Liver (tissue), 9 donors: ENCODE results near the gene RRP8. TPM values are rescaled to one million over a fixed set of nuclear protein-coding genes. Genes with fewer than 3 reads are reported as not detected.
A peak's percentile ranks its signal among the peaks of the same experiment; 100 is the strongest.

Source experiments
- DNase-seq: peaks from one replicate; pipeline ENCODE4 v3.0.0-alpha.2; 2017; ENCODE audit warnings: low spot score
- H3K27ac ChIP-seq, 2 donors: one replicate each; pipeline ENCODE4 v1.7.0; 2013; ENCODE audit warnings: inconsistent platforms in 2 of 2, low read length in 2 of 2, control low read depth in 1 of 2, low read depth in 1 of 2, mild to moderate bottlenecking in 1 of 2
- H3K27me3 ChIP-seq, 4 donors: one replicate each; pipeline versions ENCODE4 v1.6.1 to v1.7.0; 2013; ENCODE audit warnings: low read length in 3 of 4, inconsistent platforms in 1 of 4, mild to moderate bottlenecking in 1 of 4, moderate library complexity in 1 of 4; ENCODE audit not compliant: control insufficient read depth in 4 of 4, insufficient read depth in 4 of 4
- H3K36me3 ChIP-seq, 4 donors: one replicate each; pipeline versions ENCODE4 v1.6.1 to v1.7.0; 2013; ENCODE audit warnings: low read length in 3 of 4, mild to moderate bottlenecking in 3 of 4, low read depth in 1 of 4, moderate library complexity in 1 of 4; ENCODE audit not compliant: control insufficient read depth in 4 of 4, insufficient read depth in 3 of 4
- H3K4me1 ChIP-seq, 4 donors: one replicate each; pipeline versions ENCODE4 v1.6.1 to v1.7.0; 2013; ENCODE audit warnings: low read length in 3 of 4, mild to moderate bottlenecking in 3 of 4, moderate library complexity in 1 of 4; ENCODE audit not compliant: control insufficient read depth in 4 of 4, insufficient read depth in 4 of 4
- H3K4me3 ChIP-seq, 3 donors: one replicate each; pipeline versions ENCODE4 v1.6.1 to v1.7.0; 2013; ENCODE audit warnings: low read length in 3 of 3, control low read depth in 1 of 3, low read depth in 1 of 3, mild to moderate bottlenecking in 1 of 3
- H3K9ac ChIP-seq, 2 donors: one replicate each; pipeline ENCODE4 v1.7.0; 2013; ENCODE audit warnings: low read length in 2 of 2, mild to moderate bottlenecking in 2 of 2, moderate library complexity in 2 of 2, control low read depth in 1 of 2, low read depth in 1 of 2
- H3K9me3 ChIP-seq, 4 donors: one replicate each; pipeline versions ENCODE4 v1.6.1 to v1.7.0; 2013; ENCODE audit warnings: low read length in 3 of 4; ENCODE audit not compliant: control insufficient read depth in 4 of 4
- EGR1 ChIP-seq, 2 donors: IDR thresholded peaks; 2 replicates each; pipeline ENCODE4 v1.6.1; 2016 to 2018; ENCODE audit warnings: antibody characterized with exemption in 2 of 2, low read depth in 2 of 2
- FOXA1 ChIP-seq: IDR thresholded peaks from 2 replicates; pipeline ENCODE4 v1.6.1; 2016; ENCODE audit warnings: antibody characterized with exemption
- FOXA2 ChIP-seq: IDR thresholded peaks from 2 replicates; pipeline ENCODE4 v1.6.1; 2016; ENCODE audit warnings: antibody characterized with exemption
- GABPA ChIP-seq, 2 donors: IDR thresholded peaks in 1 of 2; conservative IDR thresholded peaks in 1 of 2; 2 replicates each; pipeline ENCODE4 v1.6.1; 2016; ENCODE audit warnings: antibody characterized with exemption in 2 of 2, mild to moderate bottlenecking in 1 of 2, moderate library complexity in 1 of 2
- HNF4A ChIP-seq, 2 donors: conservative IDR thresholded peaks; 2 replicates each; pipeline ENCODE4 v1.6.1; 2016; ENCODE audit warnings: antibody characterized with exemption in 2 of 2, mild to moderate bottlenecking in 2 of 2
- HNF4G ChIP-seq: IDR thresholded peaks from 2 replicates; pipeline ENCODE4 v1.6.1; 2016; ENCODE audit warnings: antibody characterized with exemption
- JUND ChIP-seq, 2 donors: IDR thresholded peaks; 2 replicates each; pipeline ENCODE4 v1.6.1; 2016; ENCODE audit warnings: antibody characterized with exemption in 2 of 2
- NR2F2 ChIP-seq: IDR thresholded peaks from 2 replicates; pipeline ENCODE4 v1.6.1; 2016; ENCODE audit warnings: antibody characterized with exemption
- RAD21 ChIP-seq, 2 donors: IDR thresholded peaks; 2 replicates each; pipeline ENCODE4 v1.6.1; 2016; ENCODE audit warnings: antibody characterized with exemption in 2 of 2, mild to moderate bottlenecking in 2 of 2
- RXRA ChIP-seq, 2 donors: IDR thresholded peaks; 2 replicates each; pipeline ENCODE4 v1.6.1; 2017 to 2018; ENCODE audit warnings: antibody characterized with exemption in 2 of 2, mild to moderate bottlenecking in 1 of 2
- SP1 ChIP-seq: IDR thresholded peaks from 2 replicates; pipeline ENCODE4 v1.6.1; 2018; ENCODE audit warnings: antibody characterized with exemption, mild to moderate bottlenecking
- TAF1 ChIP-seq: conservative IDR thresholded peaks from 2 replicates; pipeline ENCODE4 v1.6.1; 2016; ENCODE audit warnings: antibody characterized with exemption, mild to moderate bottlenecking
- YY1 ChIP-seq: IDR thresholded peaks from 2 replicates; pipeline ENCODE4 v1.6.1; 2016; ENCODE audit warnings: antibody characterized with exemption, mild to moderate bottlenecking
- WGBS: extraction: QIAGEN DNeasy Blood & Tissue Kit; methylation state at CpG from one replicate; pipeline ENCODE4 v1.1.7; 2013; 5-methylcytosine and 5-hydroxymethylcytosine counted together
- polyA plus RNA-seq, 2 donors: library from polyadenylated mRNA; stranded (reverse) in 1 of 2; unstranded in 1 of 2; fragments of 200-250 nt in 1 of 2; fragments of >200 nt in 1 of 2; fragmentation: Nextera tagmentation in 1 of 2; extraction: Ambion mirVana in 1 of 2; gene quantifications; one replicate each; pipeline versions ENCODE4 v1.2.1 to v1.2.3, GENCODE V29; 2013 to 2015
- total RNA-seq, 2 donors: library from RNA; depleted of rRNA; stranded (reverse); fragments of >200 nt; gene quantifications; one replicate each; pipeline ENCODE4 v1.2.3, GENCODE V29; 2014
- TF ChIP-seq, protein P1 (sequence below): IDR thresholded peaks from 2 replicates; pipeline ENCODE4 v1.6.1; 2016; ENCODE audit warnings: antibody characterized with exemption
- TF ChIP-seq, protein P2 (sequence below): fragments of 150-350 bp; IDR thresholded peaks from 2 replicates; pipeline ENCODE4 v1.5.1; 2017; ENCODE audit warnings: improper control_type of control experiment, low read depth, low read length; ENCODE audit not compliant: missing input control
- TF ChIP-seq, protein P3 (sequence below): IDR thresholded peaks from 2 replicates; pipeline ENCODE4 v1.6.1; 2016; ENCODE audit warnings: antibody characterized with exemption
- TF ChIP-seq, protein P4 (sequence below): IDR thresholded peaks from 2 replicates; pipeline ENCODE4 v1.6.1; 2016; ENCODE audit warnings: antibody characterized with exemption
- TF ChIP-seq, protein P5 (sequence below): IDR thresholded peaks from 2 replicates; pipeline ENCODE4 v1.6.1; 2016; ENCODE audit warnings: antibody characterized with exemption, mild to moderate bottlenecking
- donor health status: healthy.
- donor health status: healthy.
- donor health status: healthy.
- donor health status: healthy.
- donor health status: healthy.

RRP8 gene
- total and polyA plus RNA-seq, 4 donors: 10.3 to 12.6 (median 11.2) TPM

DNA sequence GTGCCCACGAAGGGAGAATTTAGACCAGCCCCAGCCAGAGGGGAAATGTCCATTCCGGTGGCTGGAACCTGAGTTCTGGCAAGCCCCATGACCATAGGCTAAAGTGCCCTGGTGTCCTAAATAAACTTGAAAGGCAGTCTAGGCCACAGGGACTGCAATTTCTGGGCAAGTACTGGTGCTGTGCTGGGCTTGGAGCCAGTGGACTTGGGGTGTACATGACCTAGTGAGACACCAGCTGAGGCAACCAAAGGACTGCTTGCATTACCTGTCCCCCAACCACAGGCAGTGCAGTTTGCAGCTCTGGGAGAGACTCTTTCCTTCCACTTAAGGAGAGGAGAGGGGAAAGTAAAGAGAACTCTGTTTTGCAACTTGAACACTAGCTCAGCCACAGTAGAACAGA is 23.7 kb downstream of the RRP8 start:
- no peaks in the 10 kb centered on the region for H3K36me3 ChIP-seq
- H3K27me3 ChIP-seq: no peaks in the 10 kb centered on the region
- H3K9me3 ChIP-seq: peaks cover 0 to 8% (median 2%) of the 10 kb centered on the region in 4 donors
- no peak overlapping the region for H3K27ac ChIP-seq
- no peaks in the 10 kb centered on the region for H3K4me1 ChIP-seq
- 73% methylated on average over 2 of the region's 2 CpGs for whole genome bisulfite sequencing
- no peak overlapping the region for H3K4me3 ChIP-seq
- H3K9ac ChIP-seq: no peak overlapping the region
- TF ChIP-seq NR2F2 (no peak), TAF1 (no peak), JUND (IDR thresholded peaks at IDR 0.05) (no peak), RAD21 (IDR thresholded peaks at IDR 0.05) (no peak)
- TF ChIP-seq, protein P1, sequence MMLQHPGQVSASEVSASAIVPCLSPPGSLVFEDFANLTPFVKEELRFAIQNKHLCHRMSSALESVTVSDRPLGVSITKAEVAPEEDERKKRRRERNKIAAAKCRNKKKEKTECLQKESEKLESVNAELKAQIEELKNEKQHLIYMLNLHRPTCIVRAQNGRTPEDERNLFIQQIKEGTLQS: no peak
- TF ChIP-seq, protein P2, sequence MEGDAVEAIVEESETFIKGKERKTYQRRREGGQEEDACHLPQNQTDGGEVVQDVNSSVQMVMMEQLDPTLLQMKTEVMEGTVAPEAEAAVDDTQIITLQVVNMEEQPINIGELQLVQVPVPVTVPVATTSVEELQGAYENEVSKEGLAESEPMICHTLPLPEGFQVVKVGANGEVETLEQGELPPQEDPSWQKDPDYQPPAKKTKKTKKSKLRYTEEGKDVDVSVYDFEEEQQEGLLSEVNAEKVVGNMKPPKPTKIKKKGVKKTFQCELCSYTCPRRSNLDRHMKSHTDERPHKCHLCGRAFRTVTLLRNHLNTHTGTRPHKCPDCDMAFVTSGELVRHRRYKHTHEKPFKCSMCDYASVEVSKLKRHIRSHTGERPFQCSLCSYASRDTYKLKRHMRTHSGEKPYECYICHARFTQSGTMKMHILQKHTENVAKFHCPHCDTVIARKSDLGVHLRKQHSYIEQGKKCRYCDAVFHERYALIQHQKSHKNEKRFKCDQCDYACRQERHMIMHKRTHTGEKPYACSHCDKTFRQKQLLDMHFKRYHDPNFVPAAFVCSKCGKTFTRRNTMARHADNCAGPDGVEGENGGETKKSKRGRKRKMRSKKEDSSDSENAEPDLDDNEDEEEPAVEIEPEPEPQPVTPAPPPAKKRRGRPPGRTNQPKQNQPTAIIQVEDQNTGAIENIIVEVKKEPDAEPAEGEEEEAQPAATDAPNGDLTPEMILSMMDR: no peak
- TF ChIP-seq, protein P3, sequence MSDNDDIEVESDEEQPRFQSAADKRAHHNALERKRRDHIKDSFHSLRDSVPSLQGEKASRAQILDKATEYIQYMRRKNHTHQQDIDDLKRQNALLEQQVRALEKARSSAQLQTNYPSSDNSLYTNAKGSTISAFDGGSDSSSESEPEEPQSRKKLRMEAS: no peak
- DNase-seq: peak; percentile 20

DNA sequence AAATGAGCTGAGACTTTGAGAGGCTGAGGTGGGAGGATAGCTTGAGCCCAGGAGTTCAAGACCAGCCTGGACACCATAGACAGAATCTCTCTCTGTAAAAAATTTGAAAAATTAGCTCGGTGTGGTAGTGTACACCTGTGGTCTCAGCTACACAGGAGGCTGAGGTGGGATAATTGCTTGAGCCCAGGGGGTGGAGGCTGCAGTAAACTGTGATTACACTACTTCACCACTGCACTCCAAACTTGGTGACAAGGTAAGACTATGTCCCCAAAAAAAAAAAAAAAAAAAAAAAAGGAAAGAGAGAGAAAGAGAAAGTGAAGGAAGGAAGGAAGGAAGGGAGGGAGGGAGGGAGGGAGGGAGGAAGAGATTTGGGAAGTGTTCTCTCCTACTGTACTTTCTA is 25.3 kb downstream of the RRP8 start:
- no peaks in the 10 kb centered on the region for H3K4me1 ChIP-seq
- no peak overlapping the region for H3K27ac ChIP-seq
- H3K36me3 ChIP-seq: no peaks in the 10 kb centered on the region
- WGBS: 94% methylated on average over 1 of the region's 1 CpG
- H3K4me3 ChIP-seq: no peak overlapping the region
- no peaks in the 10 kb centered on the region for H3K27me3 ChIP-seq
- TF ChIP-seq RXRA (IDR thresholded peaks at IDR 0.05) (no peak), FOXA1 (no peak), NR2F2 (no peak), HNF4G (no peak), HNF4A (conservative IDR thresholded peaks at IDR 0.05) (no peak), GABPA (IDR thresholded peaks at IDR 0.05 in 1 of 2, conservative IDR thresholded peaks at IDR 0.05 in 1 of 2) (no peak), EGR1 (IDR thresholded peaks at IDR 0.05; ENCODE audit: low read depth in 2 of 2) (no peak), FOXA2 (no peak), JUND (IDR thresholded peaks at IDR 0.05) (no peak), YY1 (no peak), SP1 (no peak), RAD21 (IDR thresholded peaks at IDR 0.05) (no peak), TAF1 (no peak)
- TF ChIP-seq, protein P4, sequence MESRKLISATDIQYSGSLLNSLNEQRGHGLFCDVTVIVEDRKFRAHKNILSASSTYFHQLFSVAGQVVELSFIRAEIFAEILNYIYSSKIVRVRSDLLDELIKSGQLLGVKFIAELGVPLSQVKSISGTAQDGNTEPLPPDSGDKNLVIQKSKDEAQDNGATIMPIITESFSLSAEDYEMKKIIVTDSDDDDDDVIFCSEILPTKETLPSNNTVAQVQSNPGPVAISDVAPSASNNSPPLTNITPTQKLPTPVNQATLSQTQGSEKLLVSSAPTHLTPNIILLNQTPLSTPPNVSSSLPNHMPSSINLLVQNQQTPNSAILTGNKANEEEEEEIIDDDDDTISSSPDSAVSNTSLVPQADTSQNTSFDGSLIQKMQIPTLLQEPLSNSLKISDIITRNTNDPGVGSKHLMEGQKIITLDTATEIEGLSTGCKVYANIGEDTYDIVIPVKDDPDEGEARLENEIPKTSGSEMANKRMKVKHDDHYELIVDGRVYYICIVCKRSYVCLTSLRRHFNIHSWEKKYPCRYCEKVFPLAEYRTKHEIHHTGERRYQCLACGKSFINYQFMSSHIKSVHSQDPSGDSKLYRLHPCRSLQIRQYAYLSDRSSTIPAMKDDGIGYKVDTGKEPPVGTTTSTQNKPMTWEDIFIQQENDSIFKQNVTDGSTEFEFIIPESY: no peak
- TF ChIP-seq, protein P1: no peak
- TF ChIP-seq, protein P2: no peak
- TF ChIP-seq, protein P5, sequence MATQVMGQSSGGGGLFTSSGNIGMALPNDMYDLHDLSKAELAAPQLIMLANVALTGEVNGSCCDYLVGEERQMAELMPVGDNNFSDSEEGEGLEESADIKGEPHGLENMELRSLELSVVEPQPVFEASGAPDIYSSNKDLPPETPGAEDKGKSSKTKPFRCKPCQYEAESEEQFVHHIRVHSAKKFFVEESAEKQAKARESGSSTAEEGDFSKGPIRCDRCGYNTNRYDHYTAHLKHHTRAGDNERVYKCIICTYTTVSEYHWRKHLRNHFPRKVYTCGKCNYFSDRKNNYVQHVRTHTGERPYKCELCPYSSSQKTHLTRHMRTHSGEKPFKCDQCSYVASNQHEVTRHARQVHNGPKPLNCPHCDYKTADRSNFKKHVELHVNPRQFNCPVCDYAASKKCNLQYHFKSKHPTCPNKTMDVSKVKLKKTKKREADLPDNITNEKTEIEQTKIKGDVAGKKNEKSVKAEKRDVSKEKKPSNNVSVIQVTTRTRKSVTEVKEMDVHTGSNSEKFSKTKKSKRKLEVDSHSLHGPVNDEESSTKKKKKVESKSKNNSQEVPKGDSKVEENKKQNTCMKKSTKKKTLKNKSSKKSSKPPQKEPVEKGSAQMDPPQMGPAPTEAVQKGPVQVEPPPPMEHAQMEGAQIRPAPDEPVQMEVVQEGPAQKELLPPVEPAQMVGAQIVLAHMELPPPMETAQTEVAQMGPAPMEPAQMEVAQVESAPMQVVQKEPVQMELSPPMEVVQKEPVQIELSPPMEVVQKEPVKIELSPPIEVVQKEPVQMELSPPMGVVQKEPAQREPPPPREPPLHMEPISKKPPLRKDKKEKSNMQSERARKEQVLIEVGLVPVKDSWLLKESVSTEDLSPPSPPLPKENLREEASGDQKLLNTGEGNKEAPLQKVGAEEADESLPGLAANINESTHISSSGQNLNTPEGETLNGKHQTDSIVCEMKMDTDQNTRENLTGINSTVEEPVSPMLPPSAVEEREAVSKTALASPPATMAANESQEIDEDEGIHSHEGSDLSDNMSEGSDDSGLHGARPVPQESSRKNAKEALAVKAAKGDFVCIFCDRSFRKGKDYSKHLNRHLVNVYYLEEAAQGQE: no peak
- TF ChIP-seq, protein P3: no peak
- H3K9me3 ChIP-seq: no peaks in the 10 kb centered on the region
- no peak for DNase-seq
- H3K9ac ChIP-seq: no peak overlapping the region
